ENCODE results near the gene CLMP.

CLMP gene

GRCh38 chr11:123195188-123196059 lies at the start of gene CLMP:
CLMP (minus strand) TSS chr11:123195248; CDS start chr11:123194940, 308 bp downstream.
- peak; percentile 18 for DNase-seq

- DNase-seq: no peak
Observed at GRCh38 chr11:123241874-123242543, 47.0 kb upstream of the CLMP start.

- no peak for DNase-seq
Observed at GRCh38 chr11:123241294-123241693, 46.2 kb upstream of the CLMP start.

- DNase-seq: no peak
Observed at GRCh38 chr11:123239191-123240150, 44.4 kb upstream of the CLMP start.

GRCh38 chr11:123238297-123238696 lies 43.2 kb upstream of the CLMP start:
- DNase-seq: no peak

- DNase-seq: no peak
Observed at GRCh38 chr11:123236879-123237278, 41.8 kb upstream of the CLMP start.

- no peak for DNase-seq
Observed at GRCh38 chr11:123235656-123236261, 40.7 kb upstream of the CLMP start.

- DNase-seq: peak; percentile 57
Observed at GRCh38 chr11:123235117-123235655, 40.1 kb upstream of the CLMP start.

- DNase-seq: no peak
Observed at GRCh38 chr11:123233975-123234334, 38.9 kb upstream of the CLMP start.

GRCh38 chr11:123233280-123233974 lies 38.4 kb upstream of the CLMP start:
- DNase-seq: no peak

GRCh38 chr11:123231777-123232176 lies 36.7 kb upstream of the CLMP start:
- no peak for DNase-seq

- DNase-seq: no peak
Observed at GRCh38 chr11:123231256-123231655, 36.2 kb upstream of the CLMP start.

- no peak for DNase-seq
Observed at GRCh38 chr11:123230346-123230745, 35.3 kb upstream of the CLMP start.

- DNase-seq: no peak
Observed at GRCh38 chr11:123228496-123229163, 33.6 kb upstream of the CLMP start.

- no peak for DNase-seq
Observed at GRCh38 chr11:123227763-123228495, 32.9 kb upstream of the CLMP start.

- DNase-seq: no peak
Observed at GRCh38 chr11:123221584-123221983, 26.5 kb upstream of the CLMP start.

- no peak for DNase-seq
Observed at GRCh38 chr11:123221096-123221561, 26.1 kb upstream of the CLMP start.

GRCh38 chr11:123219066-123219690 lies 24.1 kb upstream of the CLMP start:
- no peak for DNase-seq

- DNase-seq: no peak
Observed at GRCh38 chr11:123218451-123218850, 23.4 kb upstream of the CLMP start.

GRCh38 chr11:123217897-123218296 lies 22.8 kb upstream of the CLMP start:
- DNase-seq: no peak

Data from activated T-cell treated with anti-CD3 and anti-CD28 coated beads, Interleukin-2, amount 50 U/mL, for 1 hour (primary cell).